ELR (cell line): ENCODE results near the gene ZNF687.
"Not testable (repeated sequence)": the region's sequence is repeated elsewhere in the genome, so short reads cannot be mapped to it uniquely, and the experiment has no call there.

Source experiments
- DNase-seq: peaks from one replicate; pipeline ENCODE4 v3.0.0-alpha.2; 2015; ENCODE audit warnings: low read depth

Gene ZNF687, protein sequence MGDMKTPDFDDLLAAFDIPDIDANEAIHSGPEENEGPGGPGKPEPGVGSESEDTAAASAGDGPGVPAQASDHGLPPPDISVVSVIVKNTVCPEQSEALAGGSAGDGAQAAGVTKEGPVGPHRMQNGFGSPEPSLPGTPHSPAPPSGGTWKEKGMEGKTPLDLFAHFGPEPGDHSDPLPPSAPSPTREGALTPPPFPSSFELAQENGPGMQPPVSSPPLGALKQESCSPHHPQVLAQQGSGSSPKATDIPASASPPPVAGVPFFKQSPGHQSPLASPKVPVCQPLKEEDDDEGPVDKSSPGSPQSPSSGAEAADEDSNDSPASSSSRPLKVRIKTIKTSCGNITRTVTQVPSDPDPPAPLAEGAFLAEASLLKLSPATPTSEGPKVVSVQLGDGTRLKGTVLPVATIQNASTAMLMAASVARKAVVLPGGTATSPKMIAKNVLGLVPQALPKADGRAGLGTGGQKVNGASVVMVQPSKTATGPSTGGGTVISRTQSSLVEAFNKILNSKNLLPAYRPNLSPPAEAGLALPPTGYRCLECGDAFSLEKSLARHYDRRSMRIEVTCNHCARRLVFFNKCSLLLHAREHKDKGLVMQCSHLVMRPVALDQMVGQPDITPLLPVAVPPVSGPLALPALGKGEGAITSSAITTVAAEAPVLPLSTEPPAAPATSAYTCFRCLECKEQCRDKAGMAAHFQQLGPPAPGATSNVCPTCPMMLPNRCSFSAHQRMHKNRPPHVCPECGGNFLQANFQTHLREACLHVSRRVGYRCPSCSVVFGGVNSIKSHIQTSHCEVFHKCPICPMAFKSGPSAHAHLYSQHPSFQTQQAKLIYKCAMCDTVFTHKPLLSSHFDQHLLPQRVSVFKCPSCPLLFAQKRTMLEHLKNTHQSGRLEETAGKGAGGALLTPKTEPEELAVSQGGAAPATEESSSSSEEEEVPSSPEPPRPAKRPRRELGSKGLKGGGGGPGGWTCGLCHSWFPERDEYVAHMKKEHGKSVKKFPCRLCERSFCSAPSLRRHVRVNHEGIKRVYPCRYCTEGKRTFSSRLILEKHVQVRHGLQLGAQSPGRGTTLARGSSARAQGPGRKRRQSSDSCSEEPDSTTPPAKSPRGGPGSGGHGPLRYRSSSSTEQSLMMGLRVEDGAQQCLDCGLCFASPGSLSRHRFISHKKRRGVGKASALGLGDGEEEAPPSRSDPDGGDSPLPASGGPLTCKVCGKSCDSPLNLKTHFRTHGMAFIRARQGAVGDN

DNA sequence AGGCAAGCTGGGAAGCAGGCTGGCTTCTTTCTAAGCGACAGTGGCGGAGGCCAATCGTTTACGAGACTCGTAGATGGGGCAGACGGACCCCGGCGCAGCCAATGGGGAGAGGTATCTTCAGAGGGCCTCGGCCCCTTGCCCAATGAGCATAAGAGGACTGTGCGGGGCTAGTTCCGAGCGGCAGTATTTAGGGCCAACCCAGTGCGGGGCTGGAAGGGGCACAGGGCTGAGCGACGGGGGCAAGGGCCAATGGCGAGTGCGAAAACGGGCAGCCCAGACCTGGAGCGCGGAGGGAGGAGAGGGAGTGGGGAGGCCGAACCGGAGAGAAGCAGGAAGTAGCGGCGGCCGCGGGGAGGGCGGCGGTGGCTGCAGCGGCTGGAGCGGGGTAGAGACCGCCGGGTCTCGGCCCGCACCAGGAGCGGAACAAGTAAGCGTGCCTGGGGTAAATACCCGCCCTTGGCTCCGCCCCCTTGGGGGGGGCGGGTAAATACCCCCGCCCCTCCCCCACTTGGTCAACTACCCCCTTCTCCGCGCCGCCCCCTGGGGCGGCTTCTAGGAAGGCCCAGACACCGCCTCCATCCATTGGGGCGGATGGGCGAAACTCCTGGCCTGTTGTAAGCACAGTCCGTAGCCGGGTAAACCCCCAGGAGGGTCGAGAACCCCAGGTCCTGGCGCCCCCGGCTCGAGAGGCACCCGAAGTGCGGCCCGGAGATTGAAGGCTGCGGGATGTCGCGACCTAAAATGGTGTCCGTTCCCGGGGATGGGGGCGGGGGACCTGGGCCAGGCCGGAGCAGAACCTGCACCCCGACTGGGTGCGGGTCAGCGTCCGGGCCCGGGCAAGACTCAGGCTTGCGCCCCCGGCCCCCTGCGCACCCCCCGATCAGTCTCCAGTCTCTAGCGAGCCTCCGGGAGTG, at the start of gene ZNF687:
Gene ZNF687, plus strand, starts transcription at position 331 of the 914 bp plus-strand sequence. CDS start 3,993 bp downstream, outside the sequence.
- peak; percentile 100 for DNase-seq

DNA sequence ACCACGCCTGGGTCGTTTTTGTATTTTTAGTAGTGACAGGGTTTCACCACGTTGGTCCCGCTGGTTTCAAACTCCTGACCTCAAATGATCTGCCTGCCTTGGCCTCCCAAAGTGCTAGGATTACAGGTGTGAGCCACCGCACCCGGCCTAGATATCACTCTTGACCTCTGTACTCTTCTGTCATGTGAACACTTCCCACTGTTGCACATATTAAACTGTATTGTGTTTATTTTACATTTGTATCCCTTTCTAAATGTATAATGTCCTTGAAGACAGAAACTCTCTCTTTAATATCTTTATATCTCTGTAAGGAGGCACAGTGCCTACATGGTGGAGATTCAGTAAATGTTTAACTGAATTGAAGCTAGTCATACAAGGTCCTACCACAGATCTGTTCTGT, 46.9 kb upstream of the ZNF687 start:
- DNase-seq = no peak

DNA sequence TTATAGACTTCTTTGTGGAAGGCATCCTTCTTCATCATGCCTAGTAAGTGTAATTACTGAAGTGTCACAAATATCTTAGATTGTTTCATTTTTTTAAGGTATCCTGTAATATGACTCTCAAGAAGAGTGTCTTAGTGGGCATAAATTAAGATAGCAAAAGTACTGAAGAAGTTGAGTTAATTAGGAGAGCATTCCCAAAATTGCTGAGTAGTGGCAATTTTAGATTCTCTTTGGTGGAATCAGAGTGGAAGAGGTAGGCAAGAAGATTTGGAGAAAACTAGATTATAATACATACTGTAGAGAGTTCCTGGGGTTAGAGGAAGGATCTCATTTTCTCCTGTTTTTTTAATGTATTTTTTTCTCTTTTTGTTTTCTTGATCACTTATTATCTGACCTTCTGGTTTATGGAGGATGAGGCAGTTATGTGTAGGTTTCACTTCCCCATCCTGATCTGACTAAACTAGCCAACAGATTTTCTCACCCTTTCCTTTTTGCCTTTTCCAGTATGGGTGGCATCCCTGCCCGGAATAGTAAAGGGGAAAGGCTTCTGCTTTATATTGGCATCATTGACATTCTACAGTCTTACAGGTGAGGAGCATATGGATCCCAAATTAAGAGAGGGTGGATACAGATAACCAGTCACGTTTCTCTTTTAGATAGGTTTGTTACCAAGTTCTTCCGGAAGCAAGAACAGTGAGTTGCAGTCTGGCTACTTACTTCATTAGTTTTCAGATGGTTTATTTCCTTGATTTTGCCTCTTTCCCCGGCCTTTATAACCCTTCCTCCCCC, 44.2 kb upstream of the ZNF687 start:
- DNase-seq = peak; percentile 18

DNA sequence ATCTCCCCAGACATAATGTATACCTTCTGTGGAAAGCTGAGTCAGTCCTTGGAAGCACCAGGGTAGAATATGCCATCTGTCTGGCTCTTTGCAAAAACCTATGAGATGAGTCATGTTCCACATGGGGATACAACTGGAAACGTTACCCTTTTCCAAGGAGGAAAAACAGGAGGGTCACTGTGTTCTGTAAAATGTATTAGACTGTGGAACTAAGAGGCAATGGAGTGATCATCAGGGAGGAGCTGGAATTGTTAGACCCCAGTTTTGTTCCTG, 43.7 kb upstream of the ZNF687 start:
- DNase-seq = peak; percentile 90

DNA sequence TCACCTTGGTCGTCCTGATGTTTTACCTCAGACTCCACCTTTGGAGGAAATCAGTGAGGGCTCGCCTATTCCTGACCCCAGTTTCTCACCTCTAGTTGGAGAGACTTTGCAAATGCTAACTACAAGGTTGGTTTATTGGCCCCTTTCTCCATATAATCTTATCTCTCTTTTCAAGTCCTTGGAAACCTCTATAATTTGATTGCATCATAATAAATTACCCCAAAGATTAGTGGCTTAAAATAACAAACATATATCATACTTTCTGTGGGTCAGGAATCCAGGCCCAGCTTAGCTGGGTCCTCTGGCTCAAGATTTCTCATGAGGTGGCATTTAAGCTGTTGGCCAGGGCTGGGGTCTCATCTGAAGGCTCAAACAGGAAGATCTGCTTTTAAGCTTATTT, 39.7 kb upstream of the ZNF687 start:
- no peak for DNase-seq

DNA sequence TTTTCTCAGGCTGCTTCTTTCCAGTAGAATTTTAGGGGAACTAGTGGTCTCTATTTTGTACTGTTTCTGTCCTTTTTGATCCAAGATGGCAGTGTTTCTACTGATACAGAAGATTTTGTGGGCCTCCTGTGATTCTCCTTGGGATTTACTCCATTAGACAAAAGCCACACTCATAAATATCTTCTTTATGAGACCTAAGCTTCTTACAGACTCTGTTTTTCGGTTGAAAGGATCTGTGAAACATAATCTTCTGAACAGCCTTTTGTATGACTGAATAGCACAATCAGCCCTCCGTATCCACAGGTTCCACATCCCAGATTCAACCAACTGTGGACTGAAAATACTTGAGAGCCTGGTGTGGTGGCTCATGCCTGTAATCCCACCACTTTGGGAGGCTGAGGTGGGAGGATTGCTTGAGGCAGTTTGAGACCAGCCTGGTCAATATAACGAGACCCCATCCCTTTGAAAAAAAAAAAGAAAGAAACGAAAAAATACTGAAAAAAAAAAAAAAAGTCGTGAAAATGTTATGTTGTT, 38.3 kb upstream of the ZNF687 start:
- no peak for DNase-seq

DNA sequence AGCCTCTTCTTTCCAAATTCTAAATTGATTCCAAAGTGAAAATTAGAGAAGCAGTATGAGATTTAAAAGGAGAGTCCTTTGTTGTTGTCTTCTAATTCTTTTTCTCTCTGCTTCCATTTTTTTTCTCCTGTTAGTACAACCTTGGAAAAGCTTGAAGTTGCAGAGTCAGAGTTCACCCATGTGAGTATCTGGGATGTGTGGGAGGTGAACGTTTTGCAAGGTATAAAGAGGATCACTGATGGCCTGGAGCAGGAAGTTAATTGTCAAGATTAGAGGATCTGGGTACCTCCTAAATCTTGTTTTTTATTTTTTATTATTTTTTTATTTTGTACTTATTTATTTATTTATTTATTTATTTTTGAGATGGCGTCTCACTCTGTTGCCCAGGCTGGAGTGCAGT, 35.3 kb upstream of the ZNF687 start:
- no peak for DNase-seq

DNA sequence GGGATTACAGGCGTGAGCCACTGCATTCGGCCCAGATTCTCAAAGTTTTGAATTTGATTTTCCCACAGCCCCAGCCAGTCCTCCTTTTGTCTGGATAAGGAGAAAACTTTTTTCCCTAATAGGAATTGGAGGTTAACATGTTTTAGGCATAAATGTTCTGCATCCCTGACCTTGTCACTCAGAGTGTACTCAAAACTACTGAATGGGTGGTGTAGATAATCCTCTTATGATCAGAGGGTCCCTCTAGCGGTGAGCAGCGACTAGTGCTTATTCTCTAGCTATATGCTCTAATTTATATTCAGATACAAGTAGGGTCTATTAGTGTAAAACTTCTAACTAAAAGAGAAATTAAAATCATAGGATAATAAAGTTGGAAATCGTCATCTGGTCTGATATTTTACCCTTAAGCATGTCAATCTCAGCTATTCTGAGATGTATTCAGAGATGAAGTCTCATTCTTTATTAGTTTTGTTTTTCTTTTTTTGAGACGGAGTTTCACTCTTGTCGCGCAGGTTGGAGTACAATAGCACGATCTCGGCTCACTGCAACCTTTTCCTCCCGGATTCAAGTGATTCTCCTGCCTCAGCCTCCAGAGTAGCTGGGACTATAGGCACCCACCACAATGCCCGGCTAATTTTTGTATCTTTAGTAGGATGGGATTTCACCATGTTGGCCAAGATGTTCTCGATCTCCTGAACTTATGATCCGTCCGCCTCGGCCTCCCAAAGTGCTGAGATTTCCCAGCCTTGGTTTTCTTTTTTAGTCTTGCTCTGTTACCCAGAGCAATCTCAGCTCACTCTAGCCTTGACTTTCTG, 30.2 kb upstream of the ZNF687 start:
- DNase-seq = peak; percentile 90

DNA sequence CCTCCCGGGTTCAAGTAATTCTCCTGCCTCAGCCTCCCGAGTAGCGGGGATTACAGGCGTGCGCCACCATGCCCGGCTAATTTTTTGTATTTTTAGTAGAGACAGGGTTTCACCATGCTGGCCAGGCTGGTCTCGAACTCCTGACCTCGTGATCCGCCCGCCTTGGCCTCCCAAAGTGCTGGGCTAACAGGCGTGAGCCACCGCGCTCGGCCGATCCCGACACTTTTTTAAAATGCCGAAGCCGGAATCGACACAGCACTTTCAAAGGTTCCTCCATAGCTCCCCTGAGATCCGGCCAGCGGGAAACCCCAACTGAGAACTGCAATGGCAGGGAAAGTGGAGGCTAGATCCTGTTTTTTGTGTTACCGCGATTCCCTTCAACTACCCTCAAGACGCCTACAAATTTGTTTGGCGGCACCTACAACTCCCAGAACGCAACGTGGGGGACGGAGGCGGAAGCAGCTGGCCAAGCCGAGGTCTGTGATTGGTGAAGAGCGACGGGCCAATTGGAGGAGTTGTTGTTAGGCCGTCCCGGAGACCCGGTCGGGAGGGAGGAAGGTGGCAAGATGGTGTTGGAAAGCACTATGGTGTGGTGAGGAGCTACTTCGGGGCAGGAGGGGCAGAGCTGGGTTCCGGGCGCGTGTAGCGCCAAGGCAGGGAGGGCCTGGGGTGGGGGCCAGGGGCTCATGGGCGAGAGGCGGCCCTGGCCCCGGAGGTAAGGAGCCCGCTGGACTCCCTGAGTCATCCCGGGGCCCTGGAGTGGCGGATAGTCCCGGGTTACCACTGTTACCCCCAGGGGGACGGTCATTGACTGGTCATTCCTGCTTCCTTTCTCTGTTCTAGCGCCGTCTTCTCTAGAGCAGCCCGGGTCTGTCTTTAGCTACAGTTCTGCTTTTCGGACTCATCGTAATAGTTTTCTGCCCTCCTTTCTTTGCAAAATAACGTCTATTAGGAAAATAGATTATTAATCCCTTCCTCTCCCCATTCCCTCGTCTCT, 27.6 kb upstream of the ZNF687 start, which contains the start of gene PSMD4:
Gene PSMD4, plus strand, starts transcription at position 518 of the 997 bp plus-strand sequence. Its CDS starts 49 bp downstream, at position 567.
- DNase-seq = peak; percentile 97

DNA sequence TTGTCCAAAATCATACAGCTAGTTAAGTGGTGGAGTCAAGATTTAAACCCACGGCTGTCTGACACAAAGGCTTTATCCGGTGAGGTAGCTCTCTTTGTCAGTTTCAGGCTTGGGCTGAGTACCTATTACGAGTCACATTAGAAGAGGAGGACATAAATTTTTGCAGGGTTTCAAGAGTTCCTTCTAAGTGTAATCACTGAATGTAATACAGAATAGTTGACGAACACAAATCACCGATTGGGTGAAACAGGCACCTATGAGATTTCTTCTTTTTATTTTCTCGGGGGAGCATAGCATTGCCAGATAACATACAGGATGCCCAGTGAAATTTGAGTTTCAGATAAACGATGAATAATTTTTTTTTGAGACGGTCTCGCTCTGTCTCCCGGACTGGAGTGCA, 26.7 kb upstream of the ZNF687 start:
- peak; percentile 29 for DNase-seq

DNA sequence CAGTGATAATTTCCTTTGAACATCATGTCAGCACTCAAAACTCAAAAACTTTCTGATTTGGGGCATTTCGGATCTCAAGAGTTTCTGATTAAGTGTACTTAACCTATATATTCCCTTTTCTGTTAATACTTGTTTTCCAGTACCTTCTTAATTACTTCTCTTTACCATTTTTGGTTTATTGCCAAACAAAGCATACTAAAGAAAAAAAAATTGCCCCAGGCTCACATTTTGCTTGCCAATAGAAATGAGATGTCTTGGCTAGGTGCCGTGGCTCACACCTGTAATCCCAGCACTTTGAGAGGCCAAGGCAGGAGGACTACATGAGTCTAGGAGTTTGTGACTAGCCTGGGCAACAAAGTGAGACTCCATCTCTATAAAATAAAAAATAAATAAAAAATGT, 22.7 kb upstream of the ZNF687 start:
- DNase-seq = no peak

DNA sequence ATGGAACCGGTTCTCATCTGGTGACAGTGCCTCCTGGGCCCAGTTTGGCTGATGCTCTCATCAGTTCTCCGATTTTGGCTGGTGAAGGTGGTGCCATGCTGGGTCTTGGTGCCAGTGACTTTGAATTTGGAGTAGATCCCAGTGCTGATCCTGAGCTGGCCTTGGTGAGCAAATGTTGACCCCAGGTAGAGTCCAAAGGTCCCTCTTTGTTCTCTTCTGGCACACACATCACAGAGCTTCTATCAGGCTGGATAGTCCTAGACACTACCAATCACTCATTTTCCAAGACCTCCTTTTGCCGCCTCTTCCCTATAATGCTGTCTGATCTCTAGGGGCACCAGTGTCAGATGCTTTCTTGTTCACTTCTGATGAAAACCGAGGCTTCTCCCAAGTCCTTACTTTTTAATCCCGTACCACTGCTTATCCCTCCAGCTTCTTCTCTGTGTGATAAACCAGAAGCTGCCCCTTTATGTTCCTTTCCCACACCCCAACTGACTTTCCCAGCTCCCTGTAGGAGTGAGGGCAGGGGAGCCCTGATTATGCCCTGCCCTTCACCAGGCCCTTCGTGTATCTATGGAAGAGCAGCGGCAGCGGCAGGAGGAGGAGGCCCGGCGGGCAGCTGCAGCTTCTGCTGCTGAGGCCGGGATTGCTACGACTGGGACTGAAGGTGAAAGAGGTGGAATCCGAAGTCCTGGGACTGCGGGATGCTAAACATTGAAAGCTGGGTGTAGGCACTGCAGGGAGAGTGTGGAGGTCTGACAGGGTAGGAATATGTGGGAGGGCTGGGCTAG, 16.5 kb upstream of the ZNF687 start:
- no peak for DNase-seq

DNA sequence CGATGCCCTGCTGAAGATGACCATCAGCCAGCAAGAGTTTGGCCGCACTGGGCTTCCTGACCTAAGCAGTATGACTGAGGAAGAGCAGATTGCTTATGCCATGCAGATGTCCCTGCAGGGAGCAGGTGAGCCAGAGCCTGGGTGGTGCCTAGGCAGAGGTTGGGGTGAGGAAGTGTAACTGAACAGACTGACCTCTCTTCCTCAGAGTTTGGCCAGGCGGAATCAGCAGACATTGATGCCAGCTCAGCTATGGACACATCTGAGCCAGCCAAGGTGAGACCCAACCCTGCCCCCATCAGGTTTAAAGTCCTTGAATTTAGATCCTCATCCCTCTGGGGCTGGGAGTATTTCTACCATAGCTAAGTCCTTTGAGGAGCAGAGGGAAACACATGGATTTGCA, 15.8 kb upstream of the ZNF687 start:
- DNase-seq = no peak

DNA sequence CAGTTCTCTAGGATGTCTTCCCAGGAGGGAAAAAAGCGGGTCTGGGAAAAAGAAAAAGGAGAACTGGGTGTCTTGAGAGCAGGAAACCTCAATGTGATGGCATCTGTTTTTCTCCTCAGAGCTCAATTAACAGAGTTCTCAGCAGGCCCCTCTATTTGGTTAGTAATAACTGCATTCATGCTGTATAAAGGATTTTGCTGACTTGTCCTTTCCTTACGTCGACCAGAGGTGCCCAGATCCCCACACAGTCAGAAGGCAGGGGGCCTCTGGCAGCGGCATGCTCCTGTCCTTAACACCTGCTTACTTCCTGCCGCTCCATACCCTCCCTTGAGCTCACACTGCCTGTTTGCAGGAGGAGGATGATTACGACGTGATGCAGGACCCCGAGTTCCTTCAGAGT, 15.3 kb upstream of the ZNF687 start:
- DNase-seq = no peak

DNA sequence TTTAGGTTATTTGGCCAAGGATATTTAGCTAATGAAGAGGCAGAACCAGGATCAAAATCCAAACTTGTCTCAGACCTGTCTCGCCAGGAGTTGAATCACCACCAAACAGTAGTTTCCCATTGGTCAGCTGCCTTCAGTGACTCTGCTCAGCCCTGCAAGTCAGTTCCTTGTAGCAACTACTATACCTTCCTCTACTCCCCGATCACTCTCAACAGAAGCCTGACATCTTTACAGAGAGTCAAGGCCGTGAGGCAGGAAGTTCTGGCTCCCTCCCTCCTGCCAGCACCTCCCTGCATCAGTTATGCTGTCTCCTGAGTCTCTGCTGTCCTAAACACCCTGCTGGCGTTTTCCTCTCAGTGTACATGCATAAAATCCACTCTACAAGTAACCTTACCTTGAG, 14.3 kb upstream of the ZNF687 start:
- no peak for DNase-seq

DNA sequence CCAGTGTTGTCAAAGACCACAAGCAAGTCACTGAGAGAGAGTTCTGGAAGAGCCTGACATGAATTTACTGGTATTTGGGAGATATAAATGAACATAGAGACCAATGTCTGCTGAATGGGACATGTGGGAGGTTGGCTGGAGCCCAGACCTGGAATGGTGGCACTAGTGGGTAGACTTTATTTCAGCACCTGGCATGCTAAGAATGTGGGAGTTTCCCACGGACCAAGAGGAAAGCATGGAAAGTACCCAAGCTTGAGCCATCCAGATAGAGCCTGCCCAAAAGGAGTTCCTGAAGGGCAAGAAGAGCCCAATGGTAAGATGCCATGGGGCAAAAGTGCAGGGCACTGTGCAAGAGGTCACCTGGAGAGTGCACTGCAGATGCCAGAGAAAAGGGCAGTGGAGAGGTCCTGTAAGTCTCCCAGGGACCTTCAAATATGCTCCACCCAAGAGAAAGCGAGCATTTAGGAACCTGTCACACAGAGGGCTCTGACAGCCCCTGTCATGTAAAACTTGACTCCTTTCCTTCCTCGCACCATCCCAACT, 8.1 kb upstream of the ZNF687 start:
- DNase-seq = no peak

DNA sequence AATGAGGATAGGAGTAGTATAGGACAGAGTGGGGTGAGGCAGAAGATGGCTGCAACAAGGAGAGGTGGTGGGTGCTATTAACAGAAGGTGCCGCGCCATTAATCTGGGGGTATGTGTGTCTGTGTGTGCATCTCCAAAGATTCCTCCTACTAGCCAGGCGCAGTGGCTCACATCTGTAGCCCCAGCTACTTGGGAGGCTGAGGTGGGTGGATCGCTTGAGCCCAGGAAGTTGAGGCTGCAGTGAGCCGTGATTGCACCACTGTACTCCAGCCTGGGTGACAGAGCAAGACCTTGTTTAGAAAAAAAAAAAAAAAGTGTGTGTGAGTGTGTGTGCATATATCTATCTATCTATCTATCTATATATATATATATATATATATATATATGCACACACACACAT, 6.8 kb upstream of the ZNF687 start:
- not testable (repeated sequence) for DNase-seq
